ENCODE measurements around the gene ZMYND11. TPM values are rescaled to one million over a fixed set of nuclear protein-coding genes. Genes with fewer than 3 reads are reported as not detected.

The ZMYND11 gene
- total and polyA plus RNA-seq, 8 donors: 20.5 to 51.4 (median 38.6) TPM

- TF ChIP-seq, protein P1, sequence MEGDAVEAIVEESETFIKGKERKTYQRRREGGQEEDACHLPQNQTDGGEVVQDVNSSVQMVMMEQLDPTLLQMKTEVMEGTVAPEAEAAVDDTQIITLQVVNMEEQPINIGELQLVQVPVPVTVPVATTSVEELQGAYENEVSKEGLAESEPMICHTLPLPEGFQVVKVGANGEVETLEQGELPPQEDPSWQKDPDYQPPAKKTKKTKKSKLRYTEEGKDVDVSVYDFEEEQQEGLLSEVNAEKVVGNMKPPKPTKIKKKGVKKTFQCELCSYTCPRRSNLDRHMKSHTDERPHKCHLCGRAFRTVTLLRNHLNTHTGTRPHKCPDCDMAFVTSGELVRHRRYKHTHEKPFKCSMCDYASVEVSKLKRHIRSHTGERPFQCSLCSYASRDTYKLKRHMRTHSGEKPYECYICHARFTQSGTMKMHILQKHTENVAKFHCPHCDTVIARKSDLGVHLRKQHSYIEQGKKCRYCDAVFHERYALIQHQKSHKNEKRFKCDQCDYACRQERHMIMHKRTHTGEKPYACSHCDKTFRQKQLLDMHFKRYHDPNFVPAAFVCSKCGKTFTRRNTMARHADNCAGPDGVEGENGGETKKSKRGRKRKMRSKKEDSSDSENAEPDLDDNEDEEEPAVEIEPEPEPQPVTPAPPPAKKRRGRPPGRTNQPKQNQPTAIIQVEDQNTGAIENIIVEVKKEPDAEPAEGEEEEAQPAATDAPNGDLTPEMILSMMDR (IDR thresholded peaks at IDR 0.05): no peak
- ATAC-seq: no peak
- intact Hi-C loops (cut with DNase I): no loop called here
- Histone ChIP-seq H3K36me3 (peaks cover 0 to 11% (median 0%) of the 10 kb centered on the region in 3 donors), H3K9me3 (no peaks in the 10 kb centered on the region), H3K4me1 (no peaks in the 10 kb centered on the region), H3K27me3 (no peaks in the 10 kb centered on the region), H3K27ac (no peak overlapping the region), H3K4me3 (no peak overlapping the region)
- no peak for FAIRE-seq
- WGBS, 2 donors: 90 to 91% methylated on average over 4 of the region's 4 CpGs
- no peak for DNase-seq
Measured at GRCh38 chr10:287026-287709, 151.9 kb downstream of the ZMYND11 start.

- H3K27me3 ChIP-seq: no peaks in the 10 kb centered on the region
- H3K36me3 ChIP-seq: peaks cover 0 to 5% (median 0%) of the 10 kb centered on the region in 3 donors
- WGBS, 2 donors: 95 to 100% methylated on average over 4 of the region's 4 CpGs
- H3K4me3 ChIP-seq: no peak overlapping the region
- ATAC-seq (no peak), FAIRE-seq (no peak), DNase-seq (no peak)
- no peaks in the 10 kb centered on the region for H3K4me1 ChIP-seq
- H3K27ac ChIP-seq: no peak overlapping the region
- TF ChIP-seq, protein P1 (IDR thresholded peaks at IDR 0.05): no peak
- H3K9me3 ChIP-seq: no peaks in the 10 kb centered on the region
- intact Hi-C loops (cut with DNase I): no loop called here
Measured at GRCh38 chr10:287814-288213, 152.6 kb downstream of the ZMYND11 start.

GRCh38 chr10:288316-289200 is 153.3 kb downstream of the ZMYND11 start:
- FAIRE-seq (no peak), ATAC-seq (no peak), DNase-seq (no peak)
- H3K27me3 ChIP-seq: no peaks in the 10 kb centered on the region
- H3K9me3 ChIP-seq: no peaks in the 10 kb centered on the region
- TF ChIP-seq, protein P1 (IDR thresholded peaks at IDR 0.05): no peak
- H3K4me1 ChIP-seq: no peaks in the 10 kb centered on the region
- H3K36me3 ChIP-seq: peaks cover 0 to 3% (median 0%) of the 10 kb centered on the region in 3 donors
- H3K4me3 ChIP-seq: no peak overlapping the region
- WGBS, 2 donors: 92 to 93% methylated on average over 27 of the region's 27 CpGs
- intact Hi-C loops (cut with DNase I): no loop called here
- H3K27ac ChIP-seq: no peak overlapping the region

GRCh38 chr10:289581-289980 is 154.3 kb downstream of the ZMYND11 start:
- Histone ChIP-seq H3K9me3 (no peaks in the 10 kb centered on the region), H3K27ac (no peak overlapping the region), H3K4me1 (no peaks in the 10 kb centered on the region), H3K36me3 (peaks cover 0 to 3% (median 0%) of the 10 kb centered on the region in 3 donors), H3K27me3 (no peaks in the 10 kb centered on the region), H3K4me3 (no peak overlapping the region)
- 95 to 97% methylated on average over 9 of the region's 9 CpGs for WGBS, 2 donors
- ATAC-seq: no peak
- DNase-seq: no peak
- FAIRE-seq: no peak
- TF ChIP-seq, protein P1 (IDR thresholded peaks at IDR 0.05): no peak
- intact Hi-C loops (cut with DNase I): no loop called here

All from pancreas (tissue), 10 donors.